Measurements from ENCODE around the gene TMC1.

TMC1 gene

DNA sequence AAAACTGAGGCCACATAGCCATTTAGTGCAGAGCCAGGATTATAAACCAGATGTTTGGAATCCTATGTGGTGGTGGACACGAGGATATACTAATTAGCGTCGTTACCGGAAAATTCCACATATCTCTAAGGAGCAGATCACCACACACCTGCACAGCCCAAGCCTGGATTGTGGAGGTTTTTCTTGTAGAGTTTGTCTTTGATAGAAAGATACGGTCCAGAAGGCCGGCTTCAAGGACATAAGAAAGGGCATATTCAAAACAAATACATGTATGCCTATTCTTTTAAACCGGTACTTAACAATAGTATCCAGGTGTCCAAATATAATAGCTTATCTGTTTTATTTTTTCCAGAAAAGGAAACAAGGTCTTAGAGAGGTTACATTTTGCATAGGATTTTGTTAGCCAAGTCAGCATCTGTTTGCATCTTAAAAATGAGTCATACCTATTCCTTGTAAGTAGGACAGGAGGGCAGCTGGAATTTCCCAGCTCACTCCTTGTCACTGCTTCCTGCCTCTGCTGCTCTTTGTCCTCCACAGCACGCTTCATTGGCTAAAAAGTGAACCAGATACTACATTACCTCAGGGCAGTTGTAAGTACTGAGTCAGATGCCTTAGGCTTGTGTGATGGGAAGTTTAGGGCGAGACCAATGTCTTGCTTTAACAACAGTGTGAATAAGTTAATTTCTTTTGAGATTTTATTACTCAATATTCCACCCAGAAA lies 3.6 kb downstream of the TMC1 start:
- no peak overlapping the region for H3K27ac ChIP-seq (ENCODE audit: low read length)
- H3K36me3 ChIP-seq (replicated peaks; ENCODE audit: low read depth, low read length), result no peaks in the 10 kb centered on the region
- H2AFZ ChIP-seq (ENCODE audit: low read depth, low read length), result no peak overlapping the region; the same call in 1 of the 2 replicates
- H3K4me2 ChIP-seq (ENCODE audit: low read length), result 0 out of 2 replicates have a peak overlapping the region, but pooled peaks have one; percentile 9
- no peaks in the 10 kb centered on the region for H3K9me3 ChIP-seq (ENCODE audit: insufficient read depth, low read length)
- peaks cover 27% of the 10 kb centered on the region for H3K4me1 ChIP-seq (ENCODE audit: low read length)
- no peak overlapping the region for H3K9ac ChIP-seq (ENCODE audit: low read length)
- no peaks in the 10 kb centered on the region for H3K27me3 ChIP-seq (ENCODE audit: low read depth, low read length)
- no peak for TF ChIP-seq EZH2phosphoT487 (IDR thresholded peaks at IDR 0.05; ENCODE audit: low read depth)
- TF ChIP-seq, protein P1, sequence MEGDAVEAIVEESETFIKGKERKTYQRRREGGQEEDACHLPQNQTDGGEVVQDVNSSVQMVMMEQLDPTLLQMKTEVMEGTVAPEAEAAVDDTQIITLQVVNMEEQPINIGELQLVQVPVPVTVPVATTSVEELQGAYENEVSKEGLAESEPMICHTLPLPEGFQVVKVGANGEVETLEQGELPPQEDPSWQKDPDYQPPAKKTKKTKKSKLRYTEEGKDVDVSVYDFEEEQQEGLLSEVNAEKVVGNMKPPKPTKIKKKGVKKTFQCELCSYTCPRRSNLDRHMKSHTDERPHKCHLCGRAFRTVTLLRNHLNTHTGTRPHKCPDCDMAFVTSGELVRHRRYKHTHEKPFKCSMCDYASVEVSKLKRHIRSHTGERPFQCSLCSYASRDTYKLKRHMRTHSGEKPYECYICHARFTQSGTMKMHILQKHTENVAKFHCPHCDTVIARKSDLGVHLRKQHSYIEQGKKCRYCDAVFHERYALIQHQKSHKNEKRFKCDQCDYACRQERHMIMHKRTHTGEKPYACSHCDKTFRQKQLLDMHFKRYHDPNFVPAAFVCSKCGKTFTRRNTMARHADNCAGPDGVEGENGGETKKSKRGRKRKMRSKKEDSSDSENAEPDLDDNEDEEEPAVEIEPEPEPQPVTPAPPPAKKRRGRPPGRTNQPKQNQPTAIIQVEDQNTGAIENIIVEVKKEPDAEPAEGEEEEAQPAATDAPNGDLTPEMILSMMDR (IDR thresholded peaks at IDR 0.05; ENCODE audit: low read depth, low read length), result no peak
- no peaks in the 10 kb centered on the region for H3K79me2 ChIP-seq (ENCODE audit: low read length)
- H3K4me3 ChIP-seq (ENCODE audit: low read length), result no peak overlapping the region
- H4K20me1 ChIP-seq (ENCODE audit: insufficient read depth, low read length), result no peaks in the 10 kb centered on the region

DNA sequence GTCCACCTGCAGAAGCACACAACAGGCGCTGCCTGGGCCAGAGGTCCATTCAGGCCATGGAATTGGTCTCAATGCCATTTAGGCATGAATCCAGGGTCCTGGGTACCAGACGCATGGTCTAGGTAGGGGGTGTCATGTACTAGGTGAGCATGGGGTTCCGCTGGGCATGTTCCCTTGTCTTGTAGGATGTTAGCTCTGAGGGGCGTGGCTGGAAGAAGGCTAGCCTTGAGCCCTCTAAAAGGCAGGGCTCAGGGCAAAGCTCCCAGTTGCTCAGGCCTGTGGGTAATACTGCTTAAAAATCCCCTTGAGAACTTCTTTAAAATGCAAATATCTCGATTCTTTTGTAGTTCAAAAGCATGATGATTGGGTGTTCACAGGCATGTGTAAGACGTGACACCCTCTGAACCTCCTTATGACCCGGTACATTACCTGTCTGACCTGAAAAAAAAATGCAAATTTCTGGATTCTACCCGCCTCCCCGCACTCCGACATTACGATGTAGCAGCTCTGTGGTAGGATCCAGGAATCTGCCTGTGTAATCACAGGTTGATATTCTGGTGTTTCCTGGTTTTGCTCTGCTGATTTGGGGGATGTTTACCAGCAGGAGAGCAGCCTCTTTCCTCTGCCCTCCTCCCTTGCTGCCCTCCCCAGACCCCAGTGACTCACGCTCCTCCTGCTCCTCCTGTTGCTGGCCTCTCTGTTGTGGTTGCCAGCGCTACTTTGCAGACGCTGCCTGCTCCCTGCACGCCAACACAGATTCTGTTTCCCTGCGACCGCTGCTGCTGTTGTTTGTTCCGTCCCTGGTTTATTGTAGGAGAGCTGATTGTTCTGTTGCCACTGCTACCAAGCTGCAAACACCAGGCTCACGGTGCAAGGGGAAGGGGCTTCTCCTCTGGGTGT lies 5.7 kb downstream of the TMC1 start:
- peak overlapping the region; percentile 98 for H2AFZ ChIP-seq (ENCODE audit: low read depth, low read length)
- no peaks in the 10 kb centered on the region for H4K20me1 ChIP-seq (ENCODE audit: insufficient read depth, low read length)
- H3K27me3 ChIP-seq (ENCODE audit: low read depth, low read length), result no peaks in the 10 kb centered on the region
- H3K9me3 ChIP-seq (ENCODE audit: insufficient read depth, low read length), result peaks cover 6% of the 10 kb centered on the region; the same call in 1 of the 2 replicates
- peak overlapping the region; percentile 74 for H3K4me3 ChIP-seq (ENCODE audit: low read length)
- no peaks in the 10 kb centered on the region for H3K36me3 ChIP-seq (replicated peaks; ENCODE audit: low read depth, low read length)
- H3K79me2 ChIP-seq (ENCODE audit: low read length), result no peaks in the 10 kb centered on the region
- peak overlapping the region; percentile 48 for H3K9ac ChIP-seq (ENCODE audit: low read length)
- H3K4me2 ChIP-seq (ENCODE audit: low read length), result peak overlapping the region; percentile 98
- TF ChIP-seq EZH2phosphoT487 (IDR thresholded peaks at IDR 0.05; ENCODE audit: low read depth), result no peak
- TF ChIP-seq, protein P1 (IDR thresholded peaks at IDR 0.05; ENCODE audit: low read depth, low read length), result no peak
- H3K27ac ChIP-seq (ENCODE audit: low read length), result no peak overlapping the region
- peaks cover 27% of the 10 kb centered on the region for H3K4me1 ChIP-seq (ENCODE audit: low read length)

DNA sequence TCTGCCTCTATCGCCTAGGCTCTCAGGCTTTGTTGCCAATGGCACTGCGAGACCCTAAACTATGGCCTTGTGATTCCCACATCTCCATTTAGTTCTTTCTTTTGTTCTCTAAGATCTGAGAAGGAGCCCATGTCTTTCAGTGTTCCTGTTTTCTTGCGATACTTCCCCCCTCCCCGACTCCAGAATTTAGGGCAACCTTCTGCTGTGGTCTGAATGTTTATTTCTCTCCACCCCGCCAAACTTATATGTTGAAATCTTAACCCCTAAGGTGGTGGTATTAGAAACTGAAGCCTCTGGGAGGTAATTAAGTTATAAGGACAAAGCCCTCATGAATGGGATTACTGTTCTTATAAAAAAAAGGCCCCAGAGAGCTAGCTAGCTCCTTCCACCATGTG lies 6.4 kb downstream of the TMC1 start:
- Histone ChIP-seq H3K4me2 (ENCODE audit: low read length) (peak overlapping the region; percentile 98), H3K36me3 (replicated peaks; ENCODE audit: low read depth, low read length) (no peaks in the 10 kb centered on the region), H3K27me3 (ENCODE audit: low read depth, low read length) (no peaks in the 10 kb centered on the region), H3K79me2 (ENCODE audit: low read length) (no peaks in the 10 kb centered on the region), H3K27ac (ENCODE audit: low read length) (no peak overlapping the region), H2AFZ (ENCODE audit: low read depth, low read length) (peak overlapping the region; percentile 98), H4K20me1 (ENCODE audit: insufficient read depth, low read length) (no peaks in the 10 kb centered on the region), H3K9me3 (ENCODE audit: insufficient read depth, low read length) (peaks cover 6% of the 10 kb centered on the region; the same call in 1 of the 2 replicates), H3K9ac (ENCODE audit: low read length) (peak overlapping the region; percentile 48), H3K4me3 (ENCODE audit: low read length) (peak overlapping the region; percentile 74), H3K4me1 (ENCODE audit: low read length) (peaks cover 27% of the 10 kb centered on the region)
- TF ChIP-seq EZH2phosphoT487 (IDR thresholded peaks at IDR 0.05; ENCODE audit: low read depth), result no peak
- TF ChIP-seq, protein P1 (IDR thresholded peaks at IDR 0.05; ENCODE audit: low read depth, low read length), result no peak

DNA sequence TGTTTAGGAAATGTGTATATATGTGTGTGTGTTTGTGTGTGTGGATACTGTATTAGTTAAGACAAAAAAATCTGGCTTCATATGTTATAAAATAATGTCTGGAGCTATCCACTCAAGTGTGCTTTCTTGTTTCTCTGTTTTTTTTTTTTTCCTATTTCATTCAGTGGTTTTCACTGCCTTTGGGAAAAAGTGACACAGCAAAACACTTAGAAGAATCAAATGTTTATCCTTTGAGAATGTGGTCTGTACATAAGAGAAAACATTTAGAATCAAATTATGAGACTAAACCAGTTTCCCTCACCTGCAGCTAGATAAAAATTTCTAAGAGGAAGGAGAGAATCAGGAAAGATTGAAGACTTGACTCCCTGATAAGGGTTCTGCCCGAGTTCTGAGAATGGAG lies 8.1 kb downstream of the TMC1 start:
- Histone ChIP-seq H3K79me2 (ENCODE audit: low read length) (no peaks in the 10 kb centered on the region), H3K9ac (ENCODE audit: low read length) (no peak overlapping the region), H3K4me2 (ENCODE audit: low read length) (no peak overlapping the region), H3K27me3 (ENCODE audit: low read depth, low read length) (no peaks in the 10 kb centered on the region), H3K9me3 (ENCODE audit: insufficient read depth, low read length) (peaks cover 6% of the 10 kb centered on the region; the same call in 1 of the 2 replicates), H3K36me3 (replicated peaks; ENCODE audit: low read depth, low read length) (no peaks in the 10 kb centered on the region), H2AFZ (ENCODE audit: low read depth, low read length) (no peak overlapping the region), H3K4me3 (ENCODE audit: low read length) (no peak overlapping the region), H3K4me1 (ENCODE audit: low read length) (peaks cover 27% of the 10 kb centered on the region), H3K27ac (ENCODE audit: low read length) (no peak overlapping the region), H4K20me1 (ENCODE audit: insufficient read depth, low read length) (no peaks in the 10 kb centered on the region)
- TF ChIP-seq, protein P1 (IDR thresholded peaks at IDR 0.05; ENCODE audit: low read depth, low read length), result no peak
- TF ChIP-seq EZH2phosphoT487 (IDR thresholded peaks at IDR 0.05; ENCODE audit: low read depth), result no peak

Measured in OCI-LY3 (cell line).